Glomerular visceral epithelial cell (primary cell): Measurements from ENCODE around the gene PAWR.
"Not testable (repeated sequence)": the region's sequence is repeated elsewhere in the genome, so short reads cannot be mapped to it uniquely, and the experiment has no call there.

ENCODE experiments used
- DNase-seq: peaks from one replicate; pipeline ENCODE4 v3.0.0-alpha.2; 2016; ENCODE audit errors: extremely low spot score

PAWR gene

DNA sequence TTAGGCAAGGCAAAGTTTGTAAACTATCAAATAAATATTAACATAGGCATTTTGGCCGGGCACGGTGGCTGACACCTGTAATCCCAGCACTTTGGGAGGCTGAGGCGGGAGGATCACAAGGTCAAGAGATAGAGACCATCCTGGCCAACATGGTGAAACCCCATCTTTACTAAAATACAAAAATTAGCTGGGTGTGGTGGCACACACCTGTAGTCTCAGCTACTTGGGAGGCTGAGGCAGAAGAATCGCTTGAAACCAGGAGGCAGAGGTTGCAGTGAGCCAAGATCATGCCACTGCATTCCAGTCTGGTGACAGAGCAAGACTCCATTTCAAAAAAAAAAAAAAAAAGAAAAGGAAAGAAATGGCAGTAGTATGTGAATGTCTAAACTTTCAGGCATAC lies 43.9 kb downstream of the PAWR start:
- not testable (repeated sequence) for DNase-seq

DNA sequence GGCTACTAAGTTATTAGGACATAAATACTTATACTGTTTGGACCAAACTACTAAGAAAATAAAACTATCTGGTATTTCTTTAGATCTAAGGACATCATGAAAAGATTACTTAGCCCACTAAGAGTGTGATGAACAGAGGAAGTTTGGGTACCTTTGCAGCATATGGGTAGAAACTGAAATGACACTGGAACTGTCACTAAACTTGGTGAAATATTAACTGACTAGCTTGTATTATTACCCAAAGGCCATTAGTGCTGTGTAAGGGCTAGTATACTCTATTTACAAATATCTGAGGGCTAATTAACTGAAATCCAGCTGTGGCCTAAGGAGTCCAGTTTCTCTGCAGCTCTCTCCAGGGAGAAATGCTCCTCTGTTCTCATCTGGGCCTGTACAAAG lies 45.5 kb downstream of the PAWR start:
- DNase-seq: no peak

DNA sequence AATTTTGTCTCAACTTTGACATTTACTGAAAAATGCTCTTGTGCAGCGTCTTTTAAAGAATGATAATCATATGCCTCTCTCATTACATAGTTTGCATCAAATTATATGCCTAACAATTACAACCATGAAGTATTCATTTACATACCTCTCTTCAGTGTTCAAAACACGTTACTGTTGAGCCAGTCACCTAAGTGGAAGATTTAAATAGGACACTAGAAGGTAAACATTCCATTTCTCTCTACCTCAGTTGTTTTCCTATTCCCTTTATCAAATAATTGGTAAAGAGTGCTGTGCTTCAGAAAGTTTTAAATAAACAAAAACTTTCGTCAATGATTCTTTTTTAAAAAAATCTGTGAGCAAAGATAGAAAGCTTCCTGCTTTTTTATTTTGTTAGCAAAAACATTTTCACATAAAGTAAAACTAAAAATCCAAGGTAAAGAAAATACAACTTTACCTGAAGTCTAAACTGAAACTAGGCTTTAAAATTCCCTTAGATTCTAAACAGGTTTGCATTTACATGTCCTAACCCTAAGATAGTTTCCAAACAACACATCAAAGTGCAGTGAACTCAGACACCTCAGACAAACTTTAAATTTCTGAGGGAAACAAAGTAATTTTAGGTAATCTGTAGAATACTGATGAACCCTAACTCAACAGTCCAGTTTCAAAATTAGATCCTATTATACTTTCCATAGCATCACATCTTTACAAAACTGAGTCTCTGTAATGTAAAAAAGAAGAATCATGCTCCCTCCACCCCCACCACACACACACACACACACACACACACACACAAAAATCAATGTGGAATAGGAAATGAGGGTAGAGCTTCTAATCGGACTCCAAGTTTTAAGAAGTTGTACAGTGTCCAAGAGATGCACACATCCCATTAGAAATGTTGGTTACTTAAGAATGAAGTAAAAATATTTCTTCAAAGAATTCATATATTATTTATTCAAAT lies 46.2 kb downstream of the PAWR start:
- DNase-seq: no peak

DNA sequence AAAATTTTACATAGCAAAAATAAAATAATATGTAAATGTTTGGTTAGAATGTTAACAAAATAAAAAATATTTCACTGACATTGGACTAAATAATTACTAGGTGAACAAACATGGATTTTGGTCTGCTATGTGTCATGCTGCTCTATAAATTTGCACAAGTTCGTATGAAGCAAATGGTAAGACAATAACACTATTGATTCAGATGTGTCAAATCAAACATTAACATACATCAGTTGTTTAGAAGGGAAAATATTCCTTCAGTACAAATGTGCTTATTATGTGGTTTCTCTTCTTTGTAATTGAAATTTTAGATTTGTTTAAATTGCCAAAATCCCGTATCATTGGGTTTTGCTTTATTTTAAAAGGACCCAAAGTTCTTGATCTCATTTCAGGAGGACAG lies 46.9 kb downstream of the PAWR start:
- no peak for DNase-seq

DNA sequence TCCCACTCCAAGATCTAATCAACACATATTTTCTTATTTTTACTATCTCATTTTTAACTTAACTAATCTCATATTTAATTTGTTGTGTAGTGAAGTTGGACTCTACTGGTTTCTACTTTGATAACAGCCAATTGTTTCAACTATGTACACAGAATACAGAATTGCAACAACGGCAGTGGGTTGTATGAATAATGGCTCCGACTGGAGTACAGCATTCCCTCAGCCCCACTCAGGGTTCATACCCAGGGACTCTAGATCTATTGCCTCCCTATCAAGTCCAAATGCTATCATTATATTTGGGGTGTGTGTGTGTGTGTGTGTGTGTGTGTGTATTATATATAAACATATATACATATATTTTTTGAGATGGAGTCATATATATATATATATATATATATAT lies 52.3 kb downstream of the PAWR start:
- DNase-seq: no peak

DNA sequence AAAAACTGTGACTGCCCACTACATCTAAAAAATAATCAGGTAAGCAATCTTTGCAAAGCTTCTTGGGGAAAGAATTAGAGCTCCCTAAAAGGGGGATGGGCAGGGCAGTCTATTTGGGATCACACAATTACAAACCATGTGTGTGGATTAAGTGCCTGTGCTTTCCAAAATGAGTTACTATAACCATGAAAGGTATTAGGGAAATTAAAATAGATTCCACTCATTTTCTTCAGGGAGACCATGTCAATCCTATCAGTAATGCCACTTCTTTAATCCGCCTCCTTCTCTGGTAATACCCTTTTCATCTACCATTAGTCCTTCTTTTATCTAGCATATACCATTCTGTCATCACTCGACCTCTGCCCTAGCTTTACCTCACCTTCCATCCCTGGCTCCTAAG lies 53.7 kb downstream of the PAWR start:
- no peak for DNase-seq

DNA sequence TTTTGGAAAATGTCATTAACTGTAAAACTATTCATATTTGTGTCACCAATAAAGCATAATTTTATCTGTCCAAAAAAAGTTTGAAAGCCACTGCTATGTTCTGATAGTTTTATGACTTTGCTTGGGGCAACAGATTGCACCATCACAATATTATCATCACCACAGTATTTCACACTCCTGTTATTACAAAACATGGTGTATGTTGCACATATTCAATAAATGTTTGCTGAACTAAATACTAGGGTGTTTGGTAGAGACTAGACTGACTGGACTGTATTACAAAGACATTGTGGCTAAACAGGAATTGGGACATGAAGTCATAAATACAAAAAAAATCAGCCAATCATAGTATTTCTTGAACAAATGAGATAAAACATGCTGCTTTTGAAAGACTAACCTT lies 55.1 kb downstream of the PAWR start:
- no peak for DNase-seq

DNA sequence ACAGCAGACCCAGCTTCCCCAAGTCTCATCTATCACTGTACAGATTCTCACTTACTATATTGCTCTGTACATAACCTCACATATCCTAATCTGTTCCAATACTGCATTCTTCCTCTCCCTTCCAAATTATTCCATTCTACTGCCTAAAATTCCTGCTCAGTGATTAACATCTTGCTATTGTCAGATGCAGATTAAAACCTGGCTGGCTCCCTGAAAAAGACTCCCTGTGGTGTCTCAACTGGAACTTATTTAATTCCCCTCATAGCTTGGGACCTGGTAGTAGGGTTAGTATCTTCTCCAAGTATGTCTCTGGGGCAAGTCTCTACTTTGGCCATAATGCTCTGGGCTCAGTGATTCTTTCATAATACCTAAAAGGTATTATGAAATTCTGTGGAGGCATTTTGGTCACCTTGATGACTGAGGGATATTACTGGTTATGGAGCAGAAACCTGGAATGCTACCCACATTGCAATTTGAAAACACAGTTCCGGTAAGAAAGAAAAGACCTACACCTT lies 55.8 kb downstream of the PAWR start:
- DNase-seq: no peak

DNA sequence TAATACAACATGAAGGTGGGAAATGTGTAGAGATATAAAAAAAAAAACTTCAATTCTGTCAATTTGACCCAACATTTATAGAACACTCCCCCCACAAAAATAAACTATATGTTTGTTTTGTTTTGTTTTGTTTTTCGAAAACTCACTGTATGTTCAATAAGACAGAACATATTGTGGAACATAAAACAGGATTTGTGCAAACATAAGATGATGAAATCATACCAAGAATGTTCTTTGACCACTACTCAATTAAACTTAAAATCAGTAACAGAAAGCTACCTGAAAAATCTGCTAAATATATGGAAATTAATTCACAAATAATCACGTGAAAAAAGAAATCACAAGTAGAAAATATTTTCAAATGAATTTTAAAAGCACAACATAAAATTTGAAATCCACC lies 61.2 kb downstream of the PAWR start:
- DNase-seq: no peak

DNA sequence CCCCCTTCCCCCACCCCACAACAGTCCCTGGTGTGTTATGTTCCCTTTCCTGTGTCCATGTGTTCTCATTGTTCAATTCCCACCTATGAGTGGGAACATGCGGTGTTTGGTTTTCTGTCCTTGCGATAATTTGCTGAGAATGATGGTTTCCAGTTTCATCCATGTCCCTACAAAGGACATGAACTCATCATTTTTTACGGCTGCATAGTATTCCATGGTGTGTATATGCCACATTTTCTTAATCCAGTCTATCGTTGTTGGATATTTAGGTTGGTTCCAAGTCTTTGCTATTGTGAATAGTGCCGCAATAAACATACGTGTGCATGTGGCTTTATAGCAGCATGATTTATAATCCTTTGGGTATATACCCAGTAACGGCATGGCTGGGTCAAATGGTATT lies 64.0 kb downstream of the PAWR start:
- not testable (repeated sequence) for DNase-seq

DNA sequence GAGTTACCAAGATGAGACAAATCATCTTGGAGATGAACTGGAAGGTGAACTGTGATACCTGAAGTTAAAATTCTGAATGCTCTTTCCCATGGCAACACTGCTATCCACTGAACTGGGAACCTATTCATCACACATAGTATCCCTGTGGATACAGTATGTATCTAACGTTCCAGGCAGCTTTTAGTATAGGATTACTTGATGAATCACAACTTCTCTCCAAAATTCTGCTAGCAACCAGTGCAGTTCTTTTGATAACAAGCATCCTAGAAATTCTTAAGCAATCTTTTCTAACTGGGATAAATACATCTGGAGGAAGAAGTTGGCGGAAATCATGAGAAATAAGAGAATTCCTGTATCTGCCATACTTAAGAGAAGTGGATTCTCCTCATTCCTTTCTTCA lies 66.4 kb downstream of the PAWR start:
- DNase-seq: peak; percentile 9

DNA sequence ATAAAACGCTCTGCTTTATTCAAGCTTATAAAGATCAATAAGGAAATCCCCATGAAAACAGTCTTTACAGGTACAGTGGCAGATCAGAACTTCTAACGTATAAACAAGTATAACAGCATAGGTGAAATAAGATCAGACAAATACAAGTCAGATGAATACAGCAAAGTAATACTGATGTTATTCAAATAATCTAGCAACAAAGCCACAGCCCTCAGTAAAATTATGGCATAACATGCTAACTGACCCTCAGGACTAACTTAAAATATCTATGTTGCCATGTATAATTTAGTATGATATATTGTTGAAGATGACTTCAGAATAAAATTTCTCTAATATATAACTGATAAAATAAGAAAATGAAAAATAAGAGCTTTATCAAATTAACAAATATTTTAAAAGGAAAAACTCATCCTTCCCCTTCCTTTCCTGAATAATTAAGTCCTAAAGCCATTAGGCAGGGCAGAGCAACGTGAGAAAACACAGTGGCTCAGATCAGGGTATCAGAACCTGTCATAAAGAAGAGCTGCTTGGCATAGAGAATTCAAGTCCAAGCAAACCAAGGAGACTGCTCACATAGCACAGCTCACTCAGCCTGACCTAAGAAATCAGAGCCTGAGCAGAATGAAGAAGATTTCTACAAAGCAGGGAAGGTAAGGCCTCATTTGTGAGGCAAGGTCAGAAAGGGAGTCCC lies 70.7 kb downstream of the PAWR start:
- no peak for DNase-seq

DNA sequence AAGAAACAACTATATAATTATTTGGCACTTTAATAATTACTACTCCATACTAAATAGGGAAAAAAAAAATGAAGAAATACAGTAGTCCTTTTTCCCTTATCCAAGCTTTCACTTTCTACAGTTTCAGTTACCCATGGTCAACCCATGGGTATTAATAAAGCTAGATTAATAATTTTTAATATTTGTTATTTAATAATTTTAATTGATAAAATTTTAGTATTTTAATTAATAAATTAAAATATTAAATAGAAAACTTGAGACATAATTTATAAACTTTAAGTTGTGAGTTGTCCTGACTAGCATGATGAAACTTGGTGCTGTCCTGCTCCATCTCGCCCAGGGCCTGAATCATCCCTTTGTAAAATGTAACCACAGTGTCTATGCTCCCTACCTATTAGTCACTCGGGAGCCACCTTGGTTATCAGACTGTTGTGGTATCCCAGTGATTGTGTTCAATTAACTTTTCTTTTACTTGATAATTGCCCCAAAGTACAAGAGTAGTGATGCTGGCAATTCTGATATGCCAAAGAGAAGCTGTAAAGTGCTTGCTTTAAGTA lies 71.8 kb downstream of the PAWR start:
- DNase-seq: peak; percentile 59

DNA sequence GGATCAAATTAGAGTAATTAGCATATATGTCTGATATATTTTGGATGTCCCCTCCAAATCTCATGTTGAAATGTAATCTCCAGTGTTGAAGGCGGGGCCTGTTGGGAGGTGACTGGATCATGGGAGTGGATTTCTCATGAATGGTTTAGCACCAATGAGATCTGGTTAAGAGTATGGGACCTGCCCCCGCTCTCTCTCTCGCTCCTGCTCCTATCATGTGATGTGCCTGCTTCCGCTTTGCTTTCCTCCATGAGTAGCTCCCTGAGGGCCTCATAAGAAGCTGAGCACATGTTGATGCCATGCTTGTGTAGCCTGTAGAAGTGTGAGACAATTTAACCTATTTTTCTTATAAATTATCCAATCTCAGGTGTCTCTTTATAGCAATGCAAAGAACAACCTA lies 73.1 kb downstream of the PAWR start:
- DNase-seq: no peak

DNA sequence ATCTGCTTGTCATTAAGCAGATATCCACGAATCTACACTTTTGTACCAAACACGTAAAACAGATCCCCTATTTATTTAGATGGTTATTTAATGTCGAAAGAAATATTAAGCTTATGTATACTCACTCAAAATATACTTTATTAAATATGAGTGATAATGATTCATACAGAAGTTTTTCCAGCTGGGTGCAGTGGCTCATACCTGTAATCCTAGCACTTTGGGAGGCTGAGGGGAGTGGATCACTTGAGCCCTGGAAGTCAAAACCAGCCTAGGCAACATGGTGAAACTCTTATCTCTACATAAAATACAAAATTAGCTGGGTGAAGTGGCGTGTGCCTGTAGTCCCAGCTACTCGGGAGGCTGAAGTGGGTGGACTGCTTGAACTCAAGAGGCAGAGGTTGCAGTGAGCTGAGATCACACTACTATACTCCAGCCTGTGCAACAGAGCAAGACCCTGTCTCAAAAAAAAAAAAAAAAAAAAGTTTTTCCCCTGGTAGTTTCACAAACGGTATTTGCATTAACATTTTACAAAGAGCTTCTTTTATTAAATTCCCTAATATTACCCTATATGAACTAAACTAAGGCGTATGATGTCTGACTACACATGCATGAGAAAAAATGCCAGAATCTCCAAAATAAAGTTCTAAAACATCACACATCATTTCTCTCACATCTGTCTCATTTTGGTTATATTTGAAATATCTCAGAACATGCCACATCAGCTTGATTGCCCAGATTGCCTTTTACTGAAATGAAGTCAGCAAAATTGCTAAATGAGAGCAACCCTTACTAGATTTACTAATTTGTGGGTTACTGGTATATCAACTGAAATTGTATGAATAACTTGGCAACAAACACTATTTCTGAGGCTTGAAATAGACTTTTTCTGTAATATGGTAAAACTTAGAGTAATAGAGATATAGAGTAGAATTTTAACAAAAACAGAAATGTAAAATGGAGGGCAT lies 74.9 kb downstream of the PAWR start:
- no peak for DNase-seq

DNA sequence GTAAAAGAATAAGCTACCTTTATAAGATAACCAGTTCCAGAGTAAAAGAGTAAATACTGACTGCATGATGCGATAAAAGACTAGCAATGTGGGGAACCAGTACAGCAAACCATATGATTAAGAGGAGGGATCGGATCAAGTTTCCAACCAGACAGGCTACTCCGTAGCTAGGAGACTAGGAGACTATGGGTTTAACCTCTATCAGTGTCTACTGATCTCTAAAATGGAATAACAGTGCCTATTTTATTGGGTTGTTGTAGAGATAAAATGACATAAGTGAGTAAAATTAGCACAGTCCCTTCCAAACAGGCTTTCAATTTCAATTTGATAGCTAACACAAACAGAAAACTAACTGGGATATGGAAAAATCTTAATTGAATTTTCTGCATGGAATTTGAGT lies 76.0 kb downstream of the PAWR start:
- no peak for DNase-seq

DNA sequence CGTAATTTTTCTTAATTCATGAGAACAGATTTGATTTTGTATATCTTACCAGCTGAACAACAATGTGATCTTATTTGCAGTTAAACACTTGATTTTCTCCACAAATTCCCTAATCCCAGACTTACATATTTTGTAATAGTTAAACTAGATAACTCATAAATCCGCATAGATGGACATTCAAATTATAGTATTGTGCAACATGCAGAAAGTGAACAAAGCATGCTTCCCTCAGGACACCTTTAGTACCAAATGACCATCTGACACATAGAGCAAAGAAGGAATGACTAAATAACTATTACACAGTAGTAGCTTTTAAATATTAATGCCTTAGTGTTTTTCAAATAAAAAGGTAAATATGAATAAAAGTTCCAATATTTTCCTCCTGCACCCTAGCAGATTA lies 88.9 kb downstream of the PAWR start:
- DNase-seq: no peak

DNA sequence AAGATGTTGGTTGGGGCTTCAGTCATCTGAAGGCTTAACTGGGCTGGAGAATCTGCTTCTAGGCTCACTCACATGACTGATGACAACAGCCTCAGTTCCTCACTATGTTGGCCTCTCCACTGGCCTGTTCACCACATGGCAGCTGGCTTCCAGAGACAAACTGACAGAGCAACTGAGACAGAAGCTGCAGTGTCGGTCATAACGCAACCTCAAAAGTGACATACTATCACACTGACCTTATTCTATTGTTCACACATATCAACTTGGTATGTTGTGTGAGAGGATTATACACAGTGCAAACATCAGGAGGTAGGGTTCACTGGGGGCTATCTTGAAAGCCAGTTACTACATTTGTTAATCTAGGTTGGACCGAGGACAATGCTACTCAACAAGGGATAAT lies 92.9 kb downstream of the PAWR start:
- no peak for DNase-seq

DNA sequence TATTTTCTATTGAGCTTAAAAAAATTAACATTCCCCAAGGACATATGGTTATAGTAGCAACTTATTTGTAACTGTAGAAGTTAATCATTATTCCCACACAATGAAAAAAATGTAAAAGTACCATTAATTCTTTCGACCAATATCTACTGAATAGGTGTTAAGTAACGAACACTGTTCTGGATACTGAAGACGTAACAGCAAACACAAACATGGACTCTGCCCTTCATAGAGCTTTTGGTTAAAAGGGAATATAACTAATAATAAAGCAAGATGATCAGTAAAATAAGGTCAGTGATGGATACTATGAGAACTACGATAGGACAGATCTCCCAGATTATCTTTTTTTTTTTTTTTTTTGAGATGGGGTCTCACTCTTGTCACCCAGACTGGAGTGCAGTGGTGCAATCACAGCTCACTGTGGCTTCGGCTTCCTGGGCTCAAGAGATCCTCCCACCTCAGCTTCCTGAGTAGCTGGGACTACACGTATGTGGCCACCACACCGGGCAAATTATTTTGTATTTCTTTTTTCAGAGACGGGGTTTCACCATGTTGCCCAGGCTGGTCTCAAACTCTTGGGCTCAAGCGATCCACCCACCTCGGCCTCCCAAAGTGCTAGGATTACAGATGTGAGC lies 93.9 kb downstream of the PAWR start:
- no peak for DNase-seq

DNA sequence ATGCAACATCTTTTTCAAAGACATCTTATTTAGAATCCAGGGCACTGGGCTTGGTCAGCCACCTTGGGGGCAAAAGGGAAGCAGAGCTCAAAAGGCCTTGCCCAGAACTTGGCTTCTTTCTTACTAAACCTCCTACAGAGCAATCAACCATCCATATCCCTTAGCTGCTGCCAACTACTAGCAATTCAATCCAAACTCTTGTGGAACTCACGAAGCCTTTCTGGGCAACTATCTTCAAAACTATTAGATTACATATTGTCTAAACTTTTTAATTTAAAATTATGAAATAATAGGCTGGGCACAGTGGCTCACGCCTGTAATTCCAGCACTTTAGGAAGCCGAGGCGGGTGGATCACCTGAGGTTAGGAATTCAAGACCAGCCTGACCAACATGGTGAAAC lies 95.5 kb downstream of the PAWR start:
- no peak for DNase-seq

DNA sequence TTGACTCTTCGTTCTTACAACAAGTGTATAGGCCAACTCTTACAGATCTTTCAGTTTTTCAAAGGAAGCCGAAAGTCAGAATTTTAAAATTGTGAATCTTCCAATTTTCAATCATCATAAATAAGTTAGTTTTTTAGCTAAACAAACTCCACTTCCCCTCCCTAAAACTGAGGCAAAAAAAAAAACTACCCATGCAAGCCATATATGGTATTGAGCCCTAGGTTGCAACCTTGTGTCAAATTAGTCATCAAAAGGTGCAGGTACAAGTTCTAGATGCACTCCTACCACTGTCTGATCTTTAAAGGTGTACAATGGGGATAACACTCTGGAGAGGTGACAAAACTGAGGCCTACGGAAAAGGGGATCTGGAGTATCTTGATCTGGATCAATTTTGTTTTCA lies 97.9 kb downstream of the PAWR start:
- DNase-seq: no peak
